GM20000 (cell line): ENCODE data around the gene AASDH.
"Not testable (repeated sequence)": the region's sequence is repeated elsewhere in the genome, so short reads cannot be mapped to it uniquely, and the experiment has no call there.

Experiments
- DNase-seq: peaks from one replicate; pipeline ENCODE4 v3.0.0; 2012; ENCODE audit warnings: low spot score
- TF ChIP-seq, protein P1 (sequence below): IDR thresholded peaks from 2 replicates; pipeline ENCODE4 v1.5.1; 2012; ENCODE audit warnings: mild to moderate bottlenecking, control low read depth; ENCODE audit errors: extremely low read depth, missing control alignments

AASDH gene

DNA sequence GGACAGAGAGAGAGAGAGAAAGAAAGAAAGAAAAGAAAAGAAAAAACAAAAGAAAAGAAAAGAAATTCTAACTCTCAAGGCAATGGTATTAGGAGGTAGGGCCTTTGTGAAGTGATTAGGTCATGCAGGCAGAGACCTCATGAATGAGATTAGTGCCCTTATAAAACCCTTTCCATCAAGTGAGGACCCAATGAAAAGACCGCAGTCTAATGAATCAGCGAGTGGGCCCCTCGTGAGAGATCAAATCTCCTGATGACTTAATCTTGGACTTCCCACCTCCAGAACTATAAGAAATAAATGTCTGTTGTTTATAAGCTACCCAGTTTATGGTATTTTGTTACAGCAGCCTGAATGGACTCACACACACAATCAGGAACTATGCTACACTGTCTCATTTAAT, 16.9 kb downstream of the AASDH start:
- no peak for DNase-seq

DNA sequence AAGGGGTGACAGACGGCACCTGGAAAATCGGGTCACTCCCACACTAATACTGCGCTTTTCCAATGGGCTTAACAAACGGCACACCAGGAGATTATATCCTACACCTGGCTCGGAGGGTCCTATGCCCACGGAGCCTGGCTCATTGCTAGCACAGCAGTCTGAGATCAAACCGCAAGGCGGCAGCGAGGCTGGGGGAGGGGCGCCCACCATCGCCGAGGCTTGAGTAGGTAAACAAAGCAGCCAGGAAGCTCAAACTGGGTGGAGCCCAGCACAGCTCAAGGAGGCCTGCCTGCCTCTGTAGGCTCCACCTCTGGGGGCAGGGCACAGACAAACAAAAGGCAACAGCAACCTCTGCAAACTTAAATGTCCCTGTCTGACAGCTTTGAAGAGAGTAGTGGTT, 24.3 kb downstream of the AASDH start:
- DNase-seq = not testable (repeated sequence)

More for the DNA sequence above, 16.9 kb downstream of the AASDH start:
- TF ChIP-seq, protein P1, sequence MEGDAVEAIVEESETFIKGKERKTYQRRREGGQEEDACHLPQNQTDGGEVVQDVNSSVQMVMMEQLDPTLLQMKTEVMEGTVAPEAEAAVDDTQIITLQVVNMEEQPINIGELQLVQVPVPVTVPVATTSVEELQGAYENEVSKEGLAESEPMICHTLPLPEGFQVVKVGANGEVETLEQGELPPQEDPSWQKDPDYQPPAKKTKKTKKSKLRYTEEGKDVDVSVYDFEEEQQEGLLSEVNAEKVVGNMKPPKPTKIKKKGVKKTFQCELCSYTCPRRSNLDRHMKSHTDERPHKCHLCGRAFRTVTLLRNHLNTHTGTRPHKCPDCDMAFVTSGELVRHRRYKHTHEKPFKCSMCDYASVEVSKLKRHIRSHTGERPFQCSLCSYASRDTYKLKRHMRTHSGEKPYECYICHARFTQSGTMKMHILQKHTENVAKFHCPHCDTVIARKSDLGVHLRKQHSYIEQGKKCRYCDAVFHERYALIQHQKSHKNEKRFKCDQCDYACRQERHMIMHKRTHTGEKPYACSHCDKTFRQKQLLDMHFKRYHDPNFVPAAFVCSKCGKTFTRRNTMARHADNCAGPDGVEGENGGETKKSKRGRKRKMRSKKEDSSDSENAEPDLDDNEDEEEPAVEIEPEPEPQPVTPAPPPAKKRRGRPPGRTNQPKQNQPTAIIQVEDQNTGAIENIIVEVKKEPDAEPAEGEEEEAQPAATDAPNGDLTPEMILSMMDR = no peak

DNA sequence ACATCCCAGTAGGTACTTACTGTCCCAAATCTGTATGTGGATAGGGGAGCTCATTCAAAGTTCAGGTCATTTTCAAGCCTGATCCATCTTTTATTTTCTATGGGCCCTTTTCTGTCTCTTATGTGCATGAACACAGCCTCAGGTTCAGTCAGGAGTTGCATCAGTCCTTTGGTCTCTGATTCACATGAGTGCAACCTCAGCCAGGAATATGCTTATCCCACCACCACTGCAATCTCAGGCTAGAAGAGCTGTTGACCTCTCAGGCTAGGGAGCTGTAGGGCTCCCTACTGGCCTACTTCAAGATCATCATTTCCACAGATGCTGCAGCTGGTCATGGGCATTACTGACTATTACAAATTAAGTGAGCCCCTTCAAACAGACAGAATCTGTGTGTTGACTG, 27.2 kb downstream of the AASDH start:
- TF ChIP-seq, protein P1 = no peak
- DNase-seq = no peak

DNA sequence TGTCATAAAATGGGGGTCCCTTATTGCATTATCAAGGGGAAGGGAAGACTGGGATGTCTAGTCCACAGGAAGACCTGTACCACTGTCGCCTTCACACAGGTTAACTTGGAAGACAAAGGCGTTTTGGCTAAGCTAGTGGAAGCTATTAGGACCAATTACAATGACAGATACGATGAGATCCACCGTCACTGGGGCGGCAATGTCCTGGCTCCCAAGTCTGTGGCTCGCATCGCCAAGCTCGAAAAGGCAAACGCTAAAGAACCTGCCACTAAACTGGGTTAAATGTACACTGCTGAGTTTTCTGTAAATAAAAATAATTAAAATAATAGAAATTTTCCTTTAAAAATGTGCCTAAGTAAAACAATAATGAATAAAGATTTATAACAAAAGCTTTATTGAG, 30.6 kb downstream of the AASDH start:
- no peak for DNase-seq
- TF ChIP-seq, protein P1 = no peak

DNA sequence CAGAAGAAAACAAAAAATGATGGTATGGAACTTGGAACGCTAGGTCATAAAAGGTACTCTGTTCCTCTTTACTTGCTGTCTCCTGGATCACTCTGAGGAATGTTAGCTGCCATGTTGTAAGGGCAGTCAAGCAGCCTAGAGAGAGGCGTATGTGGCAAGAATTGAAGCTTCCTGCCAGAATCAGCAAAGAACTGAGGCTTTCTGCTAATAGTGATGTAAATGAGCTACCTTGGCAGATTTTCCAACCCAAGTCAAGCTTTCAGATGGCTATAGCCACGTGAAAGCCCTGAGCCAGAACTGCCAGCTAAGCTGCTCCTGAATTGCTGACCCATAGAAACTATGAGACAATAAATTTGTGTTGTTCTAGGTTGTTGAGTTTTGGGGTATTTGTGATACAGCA, 38.7 kb downstream of the AASDH start:
- TF ChIP-seq, protein P1 = no peak
- DNase-seq = no peak

DNA sequence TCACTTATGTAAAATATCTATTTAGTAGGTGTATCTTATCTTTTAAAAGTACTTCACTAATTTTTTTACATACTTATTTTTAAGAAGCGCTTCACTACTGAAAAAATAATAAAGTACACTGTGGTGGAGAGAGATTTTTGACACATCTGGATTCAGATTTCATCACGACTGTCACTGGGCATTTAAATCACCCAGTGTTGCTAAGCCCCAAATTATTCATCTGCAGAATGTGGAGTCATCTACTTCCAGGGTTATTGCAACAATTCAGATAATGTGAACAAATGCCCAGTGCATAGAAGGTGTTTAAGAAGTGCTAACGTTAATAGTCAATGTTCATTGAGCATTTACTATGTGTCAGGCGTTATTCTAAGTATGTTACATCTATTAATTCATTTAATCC, 41.8 kb downstream of the AASDH start:
- DNase-seq = no peak
- TF ChIP-seq, protein P1 = no peak

DNA sequence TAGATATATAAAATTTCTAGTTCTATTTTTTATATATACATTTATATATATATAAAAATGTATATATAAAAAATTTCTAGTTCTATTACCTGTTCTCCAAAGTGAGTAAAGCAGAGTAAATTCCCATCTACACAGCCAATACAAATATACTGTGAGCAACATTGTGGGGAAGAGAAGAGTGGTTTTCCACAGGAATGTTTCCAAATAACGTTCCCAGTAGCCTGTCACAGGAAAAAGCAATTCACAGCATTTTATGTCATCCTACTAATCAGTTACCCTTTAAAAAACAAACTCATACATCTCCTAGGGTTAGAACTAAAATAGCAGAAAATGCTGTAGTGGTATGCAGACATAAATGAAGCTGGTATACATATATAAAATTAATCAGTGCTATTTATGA, 44.5 kb downstream of the AASDH start:
- TF ChIP-seq, protein P1 = no peak
- DNase-seq = no peak

DNA sequence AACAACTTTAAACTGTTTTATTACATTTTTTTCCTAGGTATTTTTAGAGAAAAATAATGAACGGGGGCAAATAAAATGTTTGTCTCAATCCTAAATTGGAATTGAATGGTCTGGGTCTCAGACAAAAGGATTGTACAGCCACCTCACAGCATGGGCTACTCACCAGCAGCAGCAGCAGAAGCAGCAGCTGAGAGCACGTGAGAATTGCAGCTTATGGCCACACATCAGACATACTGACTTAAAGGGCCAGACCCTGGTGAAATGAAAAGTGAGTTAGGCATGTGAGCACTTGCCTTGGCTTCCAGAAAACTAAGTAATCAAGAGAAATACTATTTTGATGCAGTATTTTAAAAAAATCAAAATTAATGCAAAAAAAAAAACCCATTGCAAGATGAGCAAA, 56.6 kb downstream of the AASDH start:
- DNase-seq = no peak
- TF ChIP-seq, protein P1 = no peak
